Cerebellar cortex (tissue), 1 donor: ENCODE data around the gene DCST2.
A peak's percentile ranks its signal among the peaks of the same experiment; 100 is the strongest.
"Not testable (repeated sequence)": the region's sequence is repeated elsewhere in the genome, so short reads cannot be mapped to it uniquely, and the experiment has no call there.

Experiments
- DNase-seq: peaks from one replicate; pipeline ENCODE4 v3.0.0-alpha.2; 2015; ENCODE audit warnings: low spot score

DCST2 gene

GRCh38 chr1:154998818-154999570 lies 34.6 kb downstream of the DCST2 start:
- peak; percentile 86 for DNase-seq

DNA sequence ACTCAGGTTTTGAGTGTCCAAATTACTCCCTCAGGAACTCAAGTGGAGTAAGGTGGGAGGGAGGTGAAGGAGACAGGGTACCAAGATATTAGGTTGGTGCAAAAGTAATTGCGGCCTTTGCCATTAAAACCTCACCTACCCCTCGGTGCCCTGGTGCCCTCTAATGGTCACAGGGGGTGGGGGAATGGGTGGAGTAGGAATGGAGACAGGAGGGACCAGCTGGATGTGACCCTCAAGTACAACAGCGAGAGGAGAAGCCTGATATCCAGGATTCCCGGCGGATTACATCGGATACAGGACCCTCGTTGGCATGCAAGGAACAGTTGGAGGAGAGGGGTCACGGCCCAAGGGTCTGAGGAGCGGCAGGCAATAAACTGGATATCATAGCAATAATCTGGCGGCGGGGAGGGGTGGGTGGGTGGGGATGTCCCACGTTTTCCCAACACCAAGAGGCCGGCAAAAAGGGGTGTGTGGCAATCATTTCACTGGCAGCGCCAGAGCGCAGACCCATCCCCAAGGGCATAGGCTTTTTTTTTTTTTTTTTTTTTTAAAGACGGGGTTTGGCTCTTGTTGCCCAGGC lies 35.3 kb downstream of the DCST2 start:
- DNase-seq = no peak

GRCh38 chr1:154996966-154997701 lies 36.4 kb downstream of the DCST2 start:
- DNase-seq = no peak

- peak; percentile 64 for DNase-seq
Measured at GRCh38 chr1:154995301-154995983, 38.1 kb downstream of the DCST2 start.

DNA sequence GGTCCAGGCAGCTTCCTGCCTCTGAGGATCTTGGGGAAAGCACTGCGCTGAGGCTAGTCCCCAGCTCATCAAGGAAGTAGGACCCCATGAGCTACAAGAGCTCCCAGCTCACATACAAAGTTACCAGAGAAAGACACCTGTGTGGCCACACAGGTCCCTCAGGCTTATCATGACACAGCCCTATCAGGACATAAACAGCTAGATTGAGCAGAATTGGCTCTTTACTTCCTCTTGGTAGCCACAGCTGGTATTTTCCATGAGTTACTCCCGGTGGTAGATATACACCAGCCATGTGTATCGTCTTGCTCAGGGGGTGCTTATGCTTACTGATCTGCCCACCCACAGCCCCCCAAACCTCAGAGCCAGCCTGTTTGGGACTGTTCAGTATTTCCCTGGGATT lies 39.0 kb downstream of the DCST2 start:
- no peak for DNase-seq

DNA sequence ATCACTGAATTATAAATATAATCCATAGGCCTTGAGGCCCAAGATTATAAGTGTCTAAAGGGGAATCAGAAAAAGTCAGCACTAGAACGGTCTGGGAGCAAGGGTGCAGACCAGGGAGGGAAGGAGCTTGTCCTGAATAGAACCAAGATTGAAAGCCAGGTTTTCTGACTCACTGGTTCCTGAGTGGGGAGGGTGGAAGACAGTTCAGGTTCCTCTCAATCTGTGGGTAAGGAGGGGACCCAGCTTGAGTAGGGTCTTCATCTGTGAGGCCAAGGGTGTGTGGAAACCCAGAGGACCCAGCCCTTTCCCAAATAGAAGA lies 39.4 kb downstream of the DCST2 start:
- no peak for DNase-seq

GRCh38 chr1:154993572-154994268 lies 39.9 kb downstream of the DCST2 start, which contains the start of gene LENEP:
TSS of gene LENEP (plus strand) at chr1:154993586. CDS start at chr1:154993608, 22 bp downstream.
- no peak for DNase-seq

GRCh38 chr1:154992721-154993571 lies 40.6 kb downstream of the DCST2 start:
- DNase-seq = no peak

DNA sequence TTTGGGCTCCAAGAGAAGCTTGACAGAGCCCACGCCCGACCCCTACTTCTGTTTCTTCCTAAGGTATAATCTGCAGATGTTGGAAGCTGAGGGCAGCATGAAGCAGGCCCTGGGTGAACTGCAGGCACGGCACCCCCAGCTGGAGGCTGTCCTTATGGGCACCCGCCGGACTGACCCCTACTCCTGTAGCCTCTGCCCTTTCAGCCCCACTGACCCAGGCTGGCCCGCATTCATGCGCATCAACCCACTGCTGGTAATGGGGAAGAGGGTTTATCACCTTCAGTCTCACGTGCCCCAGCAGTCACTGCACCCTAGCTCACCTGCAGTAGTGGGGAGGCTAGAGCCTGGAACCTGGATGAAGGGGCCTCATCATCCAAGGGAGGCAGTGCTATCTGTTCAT lies 43.3 kb downstream of the DCST2 start:
- DNase-seq = no peak

- no peak for DNase-seq
Measured at GRCh38 chr1:154989195-154989860, 44.3 kb downstream of the DCST2 start.

DNA sequence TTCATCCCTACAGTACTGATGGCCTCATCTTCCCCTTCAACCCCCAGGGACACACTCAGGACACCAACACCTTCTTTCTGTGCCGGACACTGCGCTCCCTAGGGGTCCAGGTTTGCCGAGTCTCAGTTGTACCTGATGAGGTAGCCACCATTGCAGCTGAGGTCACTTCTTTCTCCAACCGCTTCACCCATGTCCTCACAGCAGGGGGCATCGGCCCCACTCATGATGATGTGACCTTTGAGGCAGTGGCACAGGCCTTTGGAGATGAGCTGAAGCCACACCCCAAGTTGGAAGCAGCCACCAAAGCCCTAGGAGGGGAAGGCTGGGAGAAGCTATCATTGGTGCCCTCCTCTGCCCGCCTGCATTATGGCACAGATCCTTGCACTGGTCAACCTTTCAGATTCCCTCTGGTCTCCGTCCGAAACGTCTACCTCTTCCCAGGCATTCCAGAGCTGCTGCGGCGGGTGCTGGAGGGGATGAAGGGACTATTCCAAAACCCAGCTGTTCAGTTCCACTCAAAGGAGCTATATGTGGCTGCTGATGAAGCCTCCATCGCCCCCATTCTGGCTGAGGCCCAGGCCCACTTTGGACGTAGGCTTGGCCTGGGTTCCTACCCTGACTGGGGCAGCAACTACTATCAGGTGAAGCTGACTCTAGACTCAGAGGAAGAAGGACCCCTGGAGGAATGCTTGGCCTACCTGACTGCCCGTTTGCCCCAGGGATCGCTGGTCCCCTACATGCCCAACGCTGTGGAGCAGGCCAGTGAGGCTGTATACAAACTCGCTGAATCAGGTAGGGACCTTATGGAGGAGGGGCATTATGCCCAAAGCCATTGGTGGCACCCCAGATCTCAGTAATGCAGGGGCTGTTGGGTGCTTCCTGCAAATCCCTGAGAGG lies 45.3 kb downstream of the DCST2 start:
- no peak for DNase-seq

- no peak for DNase-seq
Measured at GRCh38 chr1:154987326-154987725, 46.3 kb downstream of the DCST2 start.

DNA sequence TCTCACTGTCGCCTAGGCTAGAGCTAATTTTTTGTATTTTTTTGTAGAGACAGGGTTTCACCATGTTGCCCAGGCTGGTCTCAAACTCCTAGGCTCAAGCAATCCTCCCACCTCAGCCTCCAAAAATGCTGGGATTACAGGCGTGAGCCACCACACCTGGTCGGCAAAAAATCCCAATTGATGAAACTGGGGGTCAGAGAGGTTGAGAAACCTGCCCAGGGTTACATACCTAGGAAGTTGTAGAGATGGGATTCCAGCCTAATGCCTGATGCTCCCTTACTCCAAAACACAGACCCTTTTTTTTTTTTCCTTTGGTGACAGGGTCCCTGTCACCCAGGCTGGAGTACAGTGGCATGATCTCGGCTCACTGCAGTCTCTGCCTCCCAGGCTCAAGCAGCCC lies 46.8 kb downstream of the DCST2 start:
- DNase-seq = not testable (repeated sequence)

DNA sequence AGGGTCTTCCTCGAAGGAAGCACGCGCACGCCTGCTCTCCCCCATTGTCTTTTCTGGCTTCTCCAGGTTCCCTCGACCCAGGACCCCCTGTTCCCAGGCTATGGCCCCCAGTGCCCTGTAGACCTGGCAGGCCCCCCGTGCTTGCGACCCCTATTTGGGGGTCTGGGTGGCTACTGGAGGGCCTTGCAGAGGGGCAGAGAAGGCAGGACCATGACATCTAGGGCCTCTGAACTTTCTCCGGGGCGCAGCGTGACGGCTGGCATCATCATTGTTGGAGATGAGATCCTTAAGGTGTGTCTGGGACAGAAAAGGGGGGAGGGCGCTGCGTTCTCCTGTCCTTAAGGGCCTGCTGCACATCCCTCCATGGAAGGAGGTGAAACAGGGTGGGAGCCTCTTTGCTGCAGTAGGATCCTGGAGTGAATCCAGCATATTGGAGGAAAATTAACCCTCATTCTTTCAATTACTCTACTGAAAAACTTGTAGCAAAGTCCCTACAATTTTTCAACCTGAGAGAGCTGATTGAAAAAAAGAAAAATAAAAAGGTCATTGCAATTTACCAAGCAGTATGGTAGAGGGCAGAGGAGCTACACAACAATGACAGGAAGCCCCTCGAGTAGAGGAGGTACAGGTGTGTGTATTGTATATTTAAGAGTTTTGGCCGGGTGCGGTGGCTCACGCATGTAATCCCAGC lies 49.7 kb downstream of the DCST2 start:
- DNase-seq = no peak

GRCh38 chr1:154982897-154983648 lies 50.5 kb downstream of the DCST2 start, which contains the start of gene FLAD1:
TSS of gene FLAD1 (plus strand) at chr1:154983344. CDS start at chr1:154983695, 351 bp downstream.
- DNase-seq = peak; percentile 100

DNA sequence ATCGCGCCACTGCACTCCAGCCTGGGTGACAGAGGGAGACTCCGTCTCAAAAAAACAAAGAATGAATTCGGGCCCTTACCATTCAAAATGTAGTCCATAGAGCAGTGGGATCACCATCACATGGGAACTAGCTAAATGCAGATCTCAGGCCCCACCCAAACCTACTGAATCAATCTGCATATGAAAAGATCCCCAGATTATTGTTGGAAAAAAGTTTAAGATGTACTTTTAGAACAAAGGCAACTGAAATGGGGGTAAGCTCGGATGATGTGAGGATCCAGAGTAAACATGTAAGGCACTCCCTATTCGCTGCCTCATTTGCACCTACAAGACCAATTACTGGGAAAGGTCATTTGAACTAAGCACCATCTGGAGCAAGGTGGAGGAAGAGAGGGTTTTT lies 51.2 kb downstream of the DCST2 start:
- no peak for DNase-seq

GRCh38 chr1:154978360-154978759 lies 55.2 kb downstream of the DCST2 start:
- no peak for DNase-seq

DNA sequence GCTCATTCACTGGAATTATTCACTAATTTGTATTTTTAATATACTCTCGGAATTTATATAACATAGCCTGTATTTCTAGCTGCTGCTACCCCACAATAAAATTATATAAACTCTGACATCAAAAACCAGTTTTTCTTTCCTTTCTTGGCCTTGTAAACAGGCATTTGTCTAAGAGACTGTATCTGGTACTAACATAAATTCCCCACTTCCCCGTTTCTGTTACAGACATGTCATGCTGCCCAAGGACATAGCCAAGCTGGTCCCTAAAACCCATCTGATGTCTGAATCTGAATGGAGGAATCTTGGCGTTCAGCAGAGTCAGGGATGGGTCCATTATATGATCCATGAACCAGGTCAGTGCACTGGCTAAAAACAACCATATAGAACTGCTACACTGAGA lies 55.8 kb downstream of the DCST2 start:
- DNase-seq = not testable (repeated sequence)
